Keratinocyte (primary cell): ENCODE results near the gene MYBPC2. TPM values are rescaled to one million over a fixed set of nuclear protein-coding genes. Genes with fewer than 3 reads are reported as not detected.

ENCODE experiments used
- DNase-seq: peaks from one replicate; pipeline ENCODE4 v3.0.0-alpha.2; 2011; ENCODE audit warnings: low read depth, missing footprints, low spot score
- FAIRE-seq: peaks from 2 replicates; lab custom pipeline; 2011; peaks lifted over from hg19 to GRCh38; lab: Jason Lieb, UNC
- H2AFZ ChIP-seq: 2 replicates; pipeline ENCODE4 v1.6.0; 2012; ENCODE audit warnings: low read length, control low read depth, inconsistent platforms; ENCODE audit not compliant: control insufficient read depth
- H3K27ac ChIP-seq: 2 replicates; pipeline ENCODE4 v1.5.1; 2011; ENCODE audit warnings: low read length; ENCODE audit not compliant: control insufficient read depth, insufficient read depth
- H3K27me3 ChIP-seq: 3 replicates; pipeline ENCODE4 v1.6.0; 2011; ENCODE audit warnings: low read length; ENCODE audit not compliant: control insufficient read depth, insufficient read depth; ENCODE audit errors: extremely low read depth
- H3K36me3 ChIP-seq, 2 experiments: 2 replicates in 1 of 2; 3 replicates in 1 of 2; pipeline ENCODE4 v1.5.1; 2011; ENCODE audit warnings: low read length in 2 of 2, mild to moderate bottlenecking in 1 of 2; ENCODE audit not compliant: control insufficient read depth in 2 of 2, insufficient read depth in 2 of 2; ENCODE audit errors: extremely low read depth in 1 of 2
- H3K4me1 ChIP-seq: 3 replicates; pipeline ENCODE4 v1.5.1; 2011; ENCODE audit warnings: low read length; ENCODE audit not compliant: control insufficient read depth, insufficient read depth; ENCODE audit errors: extremely low read depth
- H3K4me2 ChIP-seq: 3 replicates; pipeline ENCODE4 v1.6.0; 2011; ENCODE audit warnings: low read depth, low read length; ENCODE audit not compliant: control insufficient read depth, insufficient read depth; ENCODE audit errors: extremely low read depth
- H3K4me3 ChIP-seq, 3 experiments: fragments of 200-600 bp in 1 of 3; sonication (generic) in 1 of 3; 2 replicates in 2 of 3; 3 replicates in 1 of 3; pipeline ENCODE4 v1.5.1; 2011 to 2016; ENCODE audit warnings: low read length in 3 of 3, mild to moderate bottlenecking in 3 of 3, control low read depth in 2 of 3, inconsistent platforms in 1 of 3, low read depth in 1 of 3, mixed read lengths in 1 of 3, mixed run types in 1 of 3, moderate library complexity in 1 of 3; ENCODE audit not compliant: control insufficient read depth in 2 of 3, insufficient read depth in 2 of 3; ENCODE audit errors: extremely low read depth in 1 of 3
- H3K79me2 ChIP-seq: 2 replicates; pipeline ENCODE4 v1.6.0; 2012; ENCODE audit warnings: low read length; ENCODE audit not compliant: control insufficient read depth, insufficient read depth
- H3K9ac ChIP-seq: 3 replicates; pipeline ENCODE4 v1.6.0; 2011; ENCODE audit warnings: low read length; ENCODE audit not compliant: control insufficient read depth, insufficient read depth; ENCODE audit errors: extremely low read depth
- H3K9me1 ChIP-seq: 3 replicates; pipeline ENCODE4 v1.6.0; 2011; ENCODE audit warnings: low read length; ENCODE audit not compliant: control insufficient read depth, insufficient read depth; ENCODE audit errors: extremely low read depth
- H3K9me3 ChIP-seq: 2 replicates; pipeline ENCODE4 v1.5.1; 2012; ENCODE audit warnings: low read depth, low read length; ENCODE audit not compliant: control insufficient read depth
- H4K20me1 ChIP-seq: 3 replicates; pipeline ENCODE4 v1.6.0; 2011; ENCODE audit warnings: low read length; ENCODE audit not compliant: control insufficient read depth, insufficient read depth; ENCODE audit errors: extremely low read depth
- EZH2 ChIP-seq: IDR thresholded peaks from one replicate; pipeline ENCODE4 v1.6.1; 2012; ENCODE audit warnings: inconsistent platforms, mild to moderate bottlenecking, low read length, moderate library complexity
- dilution Hi-C: fragments of 300-500 bp; cut with MboI; formaldehyde crosslinking; loops from one replicate; pipeline ENCODE4 v1.7.0; 2020; ENCODE audit warnings: low sequenced_read_pairs; ENCODE audit not compliant: extremely low pct_ligation_motif_present
- polyA plus RNA-seq, 5 experiments: library from polyadenylated mRNA; depleted of rRNA in 3 of 5; stranded (reverse) in 3 of 5; stranded (forward) in 1 of 5; unstranded in 1 of 5; fragments of >200 nt; gene quantifications; 1 replicate in 1 of 5; 2 replicates in 3 of 5; 3 replicates in 1 of 5; pipeline versions ENCODE4 v1.2.1 to v1.2.3, GENCODE V29; 2011 to 2012; ENCODE audit warnings: missing spikeins in 2 of 5, low read depth in 1 of 5, low replicate concordance in 1 of 5
- TF ChIP-seq, protein P1 (sequence below), 3 experiments: IDR thresholded peaks in 1 of 3; conservative IDR thresholded peaks in 1 of 3; optimal IDR thresholded peaks in 1 of 3; 2 replicates in 2 of 3; 3 replicates in 1 of 3; pipeline versions ENCODE3 to v1.5.1; 2011; ENCODE audit warnings: low read length in 3 of 3, mild to moderate bottlenecking in 3 of 3, moderate library complexity in 2 of 3, control low read depth in 1 of 3, inconsistent platforms in 1 of 3; ENCODE audit not compliant: insufficient read depth in 2 of 3; ENCODE audit errors: extremely low read depth in 1 of 3

MYBPC2 gene
- polyA plus RNA-seq, 1 donor (not counting 4 experiments of a cell fraction or from before 2014, with no cell fraction given) = not detected

- H2AFZ ChIP-seq = no peak overlapping the region
- no peaks in the 10 kb centered on the region for H3K9me3 ChIP-seq
- no peaks in the 10 kb centered on the region for H3K9me1 ChIP-seq
- H3K27ac ChIP-seq = no peak overlapping the region
- H3K4me3 ChIP-seq = no peak overlapping the region
- dilution Hi-C loops = no loop called here
- peaks cover 9% of the 10 kb centered on the region for H3K4me1 ChIP-seq
- H3K9ac ChIP-seq = no peak overlapping the region
- no peaks in the 10 kb centered on the region for H3K79me2 ChIP-seq
- TF ChIP-seq, protein P1, sequence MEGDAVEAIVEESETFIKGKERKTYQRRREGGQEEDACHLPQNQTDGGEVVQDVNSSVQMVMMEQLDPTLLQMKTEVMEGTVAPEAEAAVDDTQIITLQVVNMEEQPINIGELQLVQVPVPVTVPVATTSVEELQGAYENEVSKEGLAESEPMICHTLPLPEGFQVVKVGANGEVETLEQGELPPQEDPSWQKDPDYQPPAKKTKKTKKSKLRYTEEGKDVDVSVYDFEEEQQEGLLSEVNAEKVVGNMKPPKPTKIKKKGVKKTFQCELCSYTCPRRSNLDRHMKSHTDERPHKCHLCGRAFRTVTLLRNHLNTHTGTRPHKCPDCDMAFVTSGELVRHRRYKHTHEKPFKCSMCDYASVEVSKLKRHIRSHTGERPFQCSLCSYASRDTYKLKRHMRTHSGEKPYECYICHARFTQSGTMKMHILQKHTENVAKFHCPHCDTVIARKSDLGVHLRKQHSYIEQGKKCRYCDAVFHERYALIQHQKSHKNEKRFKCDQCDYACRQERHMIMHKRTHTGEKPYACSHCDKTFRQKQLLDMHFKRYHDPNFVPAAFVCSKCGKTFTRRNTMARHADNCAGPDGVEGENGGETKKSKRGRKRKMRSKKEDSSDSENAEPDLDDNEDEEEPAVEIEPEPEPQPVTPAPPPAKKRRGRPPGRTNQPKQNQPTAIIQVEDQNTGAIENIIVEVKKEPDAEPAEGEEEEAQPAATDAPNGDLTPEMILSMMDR (optimal IDR thresholded peaks at IDR 0.05 in 1 of 3, IDR thresholded peaks at IDR 0.05 in 1 of 3, conservative IDR thresholded peaks at IDR 0.05 in 1 of 3; ENCODE audit: extremely low read depth in 1 of 3, insufficient read depth in 2 of 3, low read length in 3 of 3) = no peak
- TF ChIP-seq EZH2 = no peak
- DNase-seq (no peak), FAIRE-seq (no peak)
- no peak overlapping the region for H3K4me2 ChIP-seq
- H3K27me3 ChIP-seq = peaks cover 14% of the 10 kb centered on the region
- no peaks in the 10 kb centered on the region for H3K36me3 ChIP-seq
- H4K20me1 ChIP-seq = no peaks in the 10 kb centered on the region
These were observed 1.8 kb downstream of the MYBPC2 start for GRCh38 chr19:50434525-50434924.

DNA sequence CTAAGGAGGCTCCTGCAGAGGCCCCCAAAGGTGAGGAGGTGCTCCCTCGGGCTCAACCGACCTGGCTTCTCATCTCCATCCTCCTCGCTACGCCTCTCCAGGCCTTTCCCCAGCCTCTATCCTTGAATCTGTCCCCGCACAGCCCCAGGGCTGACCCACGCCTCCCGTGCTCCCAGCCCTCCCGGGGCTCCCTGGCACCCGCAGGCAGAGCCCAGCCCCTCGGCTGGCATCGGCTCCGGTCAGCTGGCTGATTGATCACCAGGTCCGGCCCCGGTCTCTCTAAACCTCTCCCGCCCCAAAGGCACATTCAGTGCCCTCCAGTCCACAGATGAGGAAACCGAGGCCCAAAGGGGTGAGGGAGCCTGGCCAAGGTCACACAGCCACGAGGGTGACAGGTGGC is 2.5 kb downstream of the MYBPC2 start:
- Histone ChIP-seq H4K20me1 (no peaks in the 10 kb centered on the region), H3K9me3 (no peaks in the 10 kb centered on the region), H3K36me3 (no peaks in the 10 kb centered on the region), H2AFZ (no peak overlapping the region), H3K9me1 (no peaks in the 10 kb centered on the region), H3K27ac (no peak overlapping the region), H3K4me2 (no peak overlapping the region), H3K4me3 (no peak overlapping the region), H3K4me1 (peaks cover 9% of the 10 kb centered on the region), H3K79me2 (no peaks in the 10 kb centered on the region), H3K9ac (no peak overlapping the region), H3K27me3 (peaks cover 14% of the 10 kb centered on the region)
- TF ChIP-seq, protein P1 (optimal IDR thresholded peaks at IDR 0.05 in 1 of 3, IDR thresholded peaks at IDR 0.05 in 1 of 3, conservative IDR thresholded peaks at IDR 0.05 in 1 of 3; ENCODE audit: extremely low read depth in 1 of 3, insufficient read depth in 2 of 3, low read length in 3 of 3) = no peak
- no peak for TF ChIP-seq EZH2
- dilution Hi-C loops = no loop called here
- FAIRE-seq (no peak), DNase-seq (no peak)
